Measurements from ENCODE around the gene AKR1C2. TPM values are rescaled to one million over a fixed set of nuclear protein-coding genes. Genes with fewer than 3 reads are reported as not detected.
"Not testable (repeated sequence)": the region's sequence is repeated elsewhere in the genome, so short reads cannot be mapped to it uniquely, and the experiment has no call there.

The AKR1C2 gene
- total RNA-seq, 4 donors from 2014 or later = 43.0 to 72.7 (median 53.7) TPM

GRCh38 chr10:5013385-5013784 lies 9.7 kb upstream of the AKR1C2 start:
- H3K27me3 ChIP-seq = no peaks in the 10 kb centered on the region
- TF ChIP-seq EP300 (IDR thresholded peaks at IDR 0.05; ENCODE audit: low read depth) = no peak
- no peak for TF ChIP-seq POLR2AphosphoS5 (IDR thresholded peaks at IDR 0.05)
- TF ChIP-seq, protein P1, sequence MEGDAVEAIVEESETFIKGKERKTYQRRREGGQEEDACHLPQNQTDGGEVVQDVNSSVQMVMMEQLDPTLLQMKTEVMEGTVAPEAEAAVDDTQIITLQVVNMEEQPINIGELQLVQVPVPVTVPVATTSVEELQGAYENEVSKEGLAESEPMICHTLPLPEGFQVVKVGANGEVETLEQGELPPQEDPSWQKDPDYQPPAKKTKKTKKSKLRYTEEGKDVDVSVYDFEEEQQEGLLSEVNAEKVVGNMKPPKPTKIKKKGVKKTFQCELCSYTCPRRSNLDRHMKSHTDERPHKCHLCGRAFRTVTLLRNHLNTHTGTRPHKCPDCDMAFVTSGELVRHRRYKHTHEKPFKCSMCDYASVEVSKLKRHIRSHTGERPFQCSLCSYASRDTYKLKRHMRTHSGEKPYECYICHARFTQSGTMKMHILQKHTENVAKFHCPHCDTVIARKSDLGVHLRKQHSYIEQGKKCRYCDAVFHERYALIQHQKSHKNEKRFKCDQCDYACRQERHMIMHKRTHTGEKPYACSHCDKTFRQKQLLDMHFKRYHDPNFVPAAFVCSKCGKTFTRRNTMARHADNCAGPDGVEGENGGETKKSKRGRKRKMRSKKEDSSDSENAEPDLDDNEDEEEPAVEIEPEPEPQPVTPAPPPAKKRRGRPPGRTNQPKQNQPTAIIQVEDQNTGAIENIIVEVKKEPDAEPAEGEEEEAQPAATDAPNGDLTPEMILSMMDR (IDR thresholded peaks at IDR 0.05) = no peak
- no peak for TF ChIP-seq POLR2A (IDR thresholded peaks at IDR 0.05)
- H3K27ac ChIP-seq = no peak overlapping the region
- no peaks in the 10 kb centered on the region for H3K4me1 ChIP-seq
- no peak overlapping the region for H3K4me3 ChIP-seq
- in situ Hi-C loops (cut with MboI; ENCODE audit: low pct_ligation_motif_present in 1 of 4, low pct_unique_long_range_greater_than_20kb in 1 of 4, low sequenced_read_pairs in 3 of 4) (no loop called here), intact Hi-C loops (cut with DNase I; ENCODE audit: low total_unique reads) (no loop called here)
- H3K36me3 ChIP-seq = no peaks in the 10 kb centered on the region
- H3K9me3 ChIP-seq = no peaks in the 10 kb centered on the region
- WGBS, 2 donors (ENCODE audit: low coverage in 1 of 2) = 47 to 55% methylated on average over 1 of the region's 1 CpG
- no peak for DNase-seq

DNA sequence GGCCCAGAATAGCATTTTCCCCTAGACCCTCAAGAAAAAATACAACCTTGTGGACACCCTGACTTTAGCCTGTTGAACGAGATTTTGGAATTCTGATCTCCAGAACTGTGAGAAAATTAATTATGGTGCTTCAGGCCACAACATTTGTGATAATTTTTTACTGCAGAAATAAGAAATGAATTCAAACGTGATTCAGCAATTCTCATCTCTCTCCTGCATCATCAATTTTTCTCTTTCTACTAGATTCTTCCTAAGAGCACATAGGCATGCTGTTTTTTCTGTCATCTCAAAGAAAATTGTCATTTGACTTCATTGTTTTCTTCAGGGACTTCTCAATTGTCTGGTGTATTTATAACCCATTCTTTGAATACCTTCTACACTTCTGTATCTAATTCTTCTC lies 8.9 kb upstream of the AKR1C2 start:
- Histone ChIP-seq H3K27me3 (no peaks in the 10 kb centered on the region), H3K27ac (no peak overlapping the region), H3K4me1 (no peaks in the 10 kb centered on the region), H3K4me3 (no peak overlapping the region), H3K36me3 (no peaks in the 10 kb centered on the region), H3K9me3 (no peaks in the 10 kb centered on the region)
- intact Hi-C loops (cut with DNase I; ENCODE audit: low total_unique reads) (no loop called here), in situ Hi-C loops (cut with MboI; ENCODE audit: low pct_ligation_motif_present in 1 of 4, low pct_unique_long_range_greater_than_20kb in 1 of 4, low sequenced_read_pairs in 3 of 4) (no loop called here)
- TF ChIP-seq EP300 (IDR thresholded peaks at IDR 0.05; ENCODE audit: low read depth) = no peak
- TF ChIP-seq POLR2A (IDR thresholded peaks at IDR 0.05) = no peak
- no peak for TF ChIP-seq POLR2AphosphoS5 (IDR thresholded peaks at IDR 0.05)
- TF ChIP-seq, protein P1 (IDR thresholded peaks at IDR 0.05) = no peak
- no peak for DNase-seq
- 53 to 61% methylated on average over 2 of the region's 2 CpGs for WGBS, 2 donors (ENCODE audit: low coverage in 1 of 2)

DNA sequence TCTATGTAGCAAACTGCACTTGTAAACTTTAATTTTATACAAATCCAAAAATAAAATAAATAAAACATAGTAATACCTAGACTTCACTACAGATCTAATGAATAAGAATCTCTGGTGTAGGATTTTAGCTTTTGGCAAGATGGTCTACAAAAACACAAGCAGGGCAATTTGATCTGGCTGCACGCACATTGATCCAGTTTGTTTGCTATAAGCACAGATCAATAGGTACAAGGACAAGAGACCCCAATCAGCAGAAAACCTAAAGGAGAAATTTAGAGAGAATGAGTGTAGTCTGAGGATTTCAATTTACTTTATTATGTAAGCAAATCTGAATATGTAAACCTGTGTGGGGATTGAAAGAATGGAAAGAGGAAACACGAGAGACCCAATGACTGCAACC lies 7.7 kb upstream of the AKR1C2 start:
- H3K27ac ChIP-seq; in situ Hi-C loops (cut with MboI; ENCODE audit: low pct_ligation_motif_present in 1 of 4, low pct_unique_long_range_greater_than_20kb in 1 of 4, low sequenced_read_pairs in 3 of 4); DNase-seq; H3K9me3 ChIP-seq; H3K4me3 ChIP-seq; H3K27me3 ChIP-seq; H3K36me3 ChIP-seq; H3K4me1 ChIP-seq; intact Hi-C loops (cut with DNase I; ENCODE audit: low total_unique reads): not testable (repeated sequence)
- 87 to 95% methylated on average over 2 of the region's 2 CpGs for WGBS, 2 donors (ENCODE audit: low coverage in 1 of 2)

- H3K36me3 ChIP-seq; H3K4me3 ChIP-seq; H3K9me3 ChIP-seq; H3K27ac ChIP-seq; intact Hi-C loops (cut with DNase I; ENCODE audit: low total_unique reads); in situ Hi-C loops (cut with MboI; ENCODE audit: low pct_ligation_motif_present in 1 of 4, low pct_unique_long_range_greater_than_20kb in 1 of 4, low sequenced_read_pairs in 3 of 4); H3K4me1 ChIP-seq; DNase-seq; H3K27me3 ChIP-seq: not testable (repeated sequence)
- 70% methylated on average over 6 of the region's 7 CpGs; no CpG with 5 or more reads in 1 of the 2 donors for WGBS, 2 donors (ENCODE audit: low coverage in 1 of 2)
Observed at GRCh38 chr10:5010043-5010442, 6.4 kb upstream of the AKR1C2 start.

- in situ Hi-C loops (cut with MboI; ENCODE audit: low pct_ligation_motif_present in 1 of 4, low pct_unique_long_range_greater_than_20kb in 1 of 4, low sequenced_read_pairs in 3 of 4); H3K27me3 ChIP-seq; H3K9me3 ChIP-seq; H3K4me3 ChIP-seq; DNase-seq; H3K36me3 ChIP-seq; intact Hi-C loops (cut with DNase I; ENCODE audit: low total_unique reads); H3K4me1 ChIP-seq; H3K27ac ChIP-seq: not testable (repeated sequence)
- WGBS, 2 donors (ENCODE audit: low coverage in 1 of 2) = 47 to 48% methylated on average over 3 to 4 of the region's 4 CpGs
Observed at GRCh38 chr10:5008857-5009548, 5.3 kb upstream of the AKR1C2 start.

- H3K27ac ChIP-seq; in situ Hi-C loops (cut with MboI; ENCODE audit: low pct_ligation_motif_present in 1 of 4, low pct_unique_long_range_greater_than_20kb in 1 of 4, low sequenced_read_pairs in 3 of 4); H3K4me3 ChIP-seq; DNase-seq; intact Hi-C loops (cut with DNase I; ENCODE audit: low total_unique reads); H3K9me3 ChIP-seq; H3K27me3 ChIP-seq; H3K4me1 ChIP-seq; H3K36me3 ChIP-seq: not testable (repeated sequence)
Observed at GRCh38 chr10:5004501-5004900, 844 bp upstream of the AKR1C2 start.

DNA sequence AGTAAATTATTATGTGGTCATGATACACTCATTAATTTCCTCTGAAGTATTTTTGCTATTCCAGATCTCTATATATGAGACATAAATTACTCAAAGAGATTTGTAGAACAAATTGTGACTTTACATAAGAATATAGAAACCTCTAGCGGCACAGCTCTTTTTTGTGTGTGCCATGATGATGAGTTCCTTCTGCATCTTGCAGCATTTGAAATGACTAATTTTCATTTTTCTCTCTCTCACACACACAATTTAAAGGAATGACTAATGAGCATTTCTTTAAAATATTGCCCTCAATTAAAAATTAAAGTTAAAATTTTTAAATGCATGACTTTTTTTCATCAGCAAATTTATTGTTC lies 351 bp upstream of the AKR1C2 start:
- in situ Hi-C loops (cut with MboI; ENCODE audit: low pct_ligation_motif_present in 1 of 4, low pct_unique_long_range_greater_than_20kb in 1 of 4, low sequenced_read_pairs in 3 of 4); H3K9me3 ChIP-seq; H3K4me1 ChIP-seq; H3K4me3 ChIP-seq; intact Hi-C loops (cut with DNase I; ENCODE audit: low total_unique reads); H3K27me3 ChIP-seq; DNase-seq; H3K36me3 ChIP-seq; H3K27ac ChIP-seq: not testable (repeated sequence)
- WGBS, 2 donors (ENCODE audit: low coverage in 1 of 2) = 0% methylated on average over 1 of the region's 1 CpG

All from transverse colon (tissue), 4 donors.